Natural killer cell (primary cell): ENCODE data around the gene DGKH. TPM values are rescaled to one million over a fixed set of nuclear protein-coding genes. Genes with fewer than 3 reads are reported as not detected.

Experiments used
- ATAC-seq, 3 donors: fragments of 150-1000 bp in 2 of 3; fragments of 200-7000 bp in 1 of 3; cut with Tn5 transposase; 1 replicate in 1 of 3; 2 replicates in 2 of 3; pipeline ENCODE4 v1.10.0; 2021; ENCODE audit warnings: mild to moderate bottlenecking in 2 of 3, moderate library complexity in 2 of 3
- DNase-seq, 2 donors: peaks; one replicate each; pipeline versions ENCODE4 v3.0.0 to v3.0.0-alpha.2; 2013 to 2021; ENCODE audit warnings: mixed read lengths in 1 of 2
- H3K27ac ChIP-seq: one replicate; pipeline ENCODE4 v1.5.1; 2013; ENCODE audit warnings: mild to moderate bottlenecking, low read length
- H3K27me3 ChIP-seq: one replicate; pipeline ENCODE4 v1.6.1; 2013; ENCODE audit warnings: low read length; ENCODE audit not compliant: control insufficient read depth, insufficient read depth
- H3K36me3 ChIP-seq: one replicate; pipeline ENCODE4 v1.6.1; 2013; ENCODE audit warnings: low read length; ENCODE audit not compliant: control insufficient read depth, insufficient read depth
- H3K4me1 ChIP-seq: one replicate; pipeline ENCODE4 v1.6.1; 2013; ENCODE audit warnings: low read length; ENCODE audit not compliant: control insufficient read depth, insufficient read depth
- H3K4me3 ChIP-seq: one replicate; pipeline ENCODE4 v1.5.1; 2013; ENCODE audit warnings: low read length
- H3K9me3 ChIP-seq: one replicate; pipeline ENCODE4 v1.6.1; 2013; ENCODE audit warnings: low read length; ENCODE audit not compliant: control insufficient read depth, insufficient read depth
- H3K27ac Mint-ChIP-seq, 2 donors: one replicate each; pipeline ENCODE4 v1.8.0; 2022; ENCODE audit warnings: mild to moderate bottlenecking in 2 of 2, mixed read lengths in 2 of 2, moderate library complexity in 1 of 2
- H3K27me3 Mint-ChIP-seq, 2 donors: one replicate each; pipeline ENCODE4 v1.8.0; 2022; ENCODE audit warnings: low read depth in 2 of 2, mixed read lengths in 2 of 2
- H3K36me3 Mint-ChIP-seq: one replicate; pipeline ENCODE4 v1.8.0; 2022; ENCODE audit warnings: mixed read lengths
- H3K4me1 Mint-ChIP-seq, 2 donors: one replicate each; pipeline ENCODE4 v1.8.0; 2022; ENCODE audit warnings: mixed read lengths in 2 of 2
- H3K4me3 Mint-ChIP-seq: one replicate; pipeline ENCODE4 v1.8.0; 2022; ENCODE audit warnings: mild to moderate bottlenecking, moderate library complexity, mixed read lengths
- H3K9me3 Mint-ChIP-seq, 2 donors: one replicate each; pipeline ENCODE4 v1.8.0; 2022; ENCODE audit warnings: mixed read lengths in 2 of 2
- WGBS: methylation state at CpG from one replicate; pipeline ENCODE4 v1.1.7; 2013; ENCODE audit warnings: missing lambda C conversion rate; ENCODE audit not compliant: insufficient coverage; 5-methylcytosine and 5-hydroxymethylcytosine counted together
- intact Hi-C: fragments of 100-400 bp; cut with micrococcal nuclease; formaldehyde crosslinking; loops from one replicate; pipeline ENCODE4 v1.14.2; 2022
- total RNA-seq, 4 donors: library from RNA; stranded (reverse); fragments of 120-200 nt in 1 of 4; gene quantifications; one replicate each; pipeline versions ENCODE4 v1.2.3 to v1.2.4, GENCODE V29; 2013 to 2022
- TF ChIP-seq, protein P1 (sequence below): fragments of 200-600 bp; IDR thresholded peaks from one replicate; pipeline ENCODE4 v1.8.0; 2022; ENCODE audit warnings: antibody characterized with exemption

Gene DGKH
- total RNA-seq, 3 donors from 2014 or later (not counting 1 experiment from before 2014, with no cell fraction given) = 1.1 to 3.4 (median 1.2) TPM

GRCh38 chr13:42110410-42111155 is 62.1 kb downstream of the DGKH start:
- H3K27ac ChIP-seq = no peak overlapping the region
- H3K4me1 Mint-ChIP-seq = no peaks in the 10 kb centered on the region
- no peak overlapping the region for H3K4me3 ChIP-seq
- no peaks in the 10 kb centered on the region for H3K36me3 Mint-ChIP-seq
- intact Hi-C loops = loop anchor here (1.0 to 2.0 kb wide), 4 partner anchors 206 to 1056 kb away; no protein-coding TSS in a partner anchor
- H3K9me3 ChIP-seq = no peaks in the 10 kb centered on the region
- DNase-seq = peak in 1 of 2 donors; percentile 83
- peak; percentile 78 to 84 (median 82) for ATAC-seq
- H3K4me3 Mint-ChIP-seq = no peak overlapping the region
- WGBS = no CpG with 5 or more reads among the region's 7 CpGs
- H3K4me1 ChIP-seq = no peaks in the 10 kb centered on the region
- no peaks in the 10 kb centered on the region for H3K36me3 ChIP-seq
- TF ChIP-seq, protein P1, sequence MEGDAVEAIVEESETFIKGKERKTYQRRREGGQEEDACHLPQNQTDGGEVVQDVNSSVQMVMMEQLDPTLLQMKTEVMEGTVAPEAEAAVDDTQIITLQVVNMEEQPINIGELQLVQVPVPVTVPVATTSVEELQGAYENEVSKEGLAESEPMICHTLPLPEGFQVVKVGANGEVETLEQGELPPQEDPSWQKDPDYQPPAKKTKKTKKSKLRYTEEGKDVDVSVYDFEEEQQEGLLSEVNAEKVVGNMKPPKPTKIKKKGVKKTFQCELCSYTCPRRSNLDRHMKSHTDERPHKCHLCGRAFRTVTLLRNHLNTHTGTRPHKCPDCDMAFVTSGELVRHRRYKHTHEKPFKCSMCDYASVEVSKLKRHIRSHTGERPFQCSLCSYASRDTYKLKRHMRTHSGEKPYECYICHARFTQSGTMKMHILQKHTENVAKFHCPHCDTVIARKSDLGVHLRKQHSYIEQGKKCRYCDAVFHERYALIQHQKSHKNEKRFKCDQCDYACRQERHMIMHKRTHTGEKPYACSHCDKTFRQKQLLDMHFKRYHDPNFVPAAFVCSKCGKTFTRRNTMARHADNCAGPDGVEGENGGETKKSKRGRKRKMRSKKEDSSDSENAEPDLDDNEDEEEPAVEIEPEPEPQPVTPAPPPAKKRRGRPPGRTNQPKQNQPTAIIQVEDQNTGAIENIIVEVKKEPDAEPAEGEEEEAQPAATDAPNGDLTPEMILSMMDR = peak; percentile 90
- H3K27ac Mint-ChIP-seq = no peak overlapping the region
- H3K27me3 Mint-ChIP-seq = peaks cover 11 to 22% of the 10 kb centered on the region in 2 donors
- no peaks in the 10 kb centered on the region for H3K9me3 Mint-ChIP-seq
- H3K27me3 ChIP-seq = no peaks in the 10 kb centered on the region

GRCh38 chr13:42112864-42113263 is 64.4 kb downstream of the DGKH start:
- Mint-ChIP-seq H3K9me3 (no peaks in the 10 kb centered on the region), H3K4me3 (no peak overlapping the region), H3K36me3 (no peaks in the 10 kb centered on the region), H3K27ac (no peak overlapping the region), H3K27me3 (peaks cover 11 to 22% of the 10 kb centered on the region in 2 donors), H3K4me1 (no peaks in the 10 kb centered on the region)
- WGBS = 79% methylated on average over 3 of the region's 4 CpGs
- Histone ChIP-seq H3K9me3 (no peaks in the 10 kb centered on the region), H3K4me1 (no peaks in the 10 kb centered on the region), H3K27me3 (no peaks in the 10 kb centered on the region), H3K36me3 (no peaks in the 10 kb centered on the region), H3K27ac (no peak overlapping the region), H3K4me3 (no peak overlapping the region)
- intact Hi-C loops = no loop called here
- ATAC-seq (no peak), DNase-seq (no peak)
- TF ChIP-seq, protein P1 = no peak

DNA sequence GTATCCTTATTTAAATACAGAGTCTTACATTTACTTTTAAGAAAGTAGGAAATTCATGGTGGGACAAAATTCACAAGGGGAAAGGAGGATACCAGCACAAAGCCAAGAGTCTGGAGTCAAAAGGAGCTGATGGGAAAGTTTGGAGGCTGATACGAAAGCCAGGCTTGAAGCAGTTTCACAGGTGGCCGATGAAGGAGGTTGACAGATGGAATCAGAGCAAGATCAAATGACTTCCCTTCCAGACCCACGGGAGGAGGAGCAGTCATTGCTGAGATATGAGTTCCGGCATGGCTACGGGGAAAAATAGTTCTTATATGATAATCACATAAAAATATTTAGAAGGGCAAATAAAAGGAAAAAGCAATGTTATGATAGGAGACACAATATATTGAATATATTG is 65.0 kb downstream of the DGKH start:
- H3K36me3 ChIP-seq = no peaks in the 10 kb centered on the region
- no peaks in the 10 kb centered on the region for H3K9me3 ChIP-seq
- no peaks in the 10 kb centered on the region for H3K4me1 ChIP-seq
- Mint-ChIP-seq H3K27ac (no peak overlapping the region), H3K27me3 (peaks cover 9 to 22% of the 10 kb centered on the region in 2 donors), H3K9me3 (no peaks in the 10 kb centered on the region), H3K4me3 (no peak overlapping the region), H3K36me3 (no peaks in the 10 kb centered on the region), H3K4me1 (no peaks in the 10 kb centered on the region)
- ATAC-seq = no peak
- TF ChIP-seq, protein P1 = no peak
- no peak overlapping the region for H3K27ac ChIP-seq
- intact Hi-C loops = no loop called here
- H3K4me3 ChIP-seq = no peak overlapping the region
- no peaks in the 10 kb centered on the region for H3K27me3 ChIP-seq
- DNase-seq = no peak
- WGBS = 74% methylated on average over 3 of the region's 5 CpGs
